Keratinocyte (primary cell): ENCODE results near the gene SQSTM1.

Source experiments
- EZH2 ChIP-seq: IDR thresholded peaks from one replicate; pipeline ENCODE4 v1.6.1; 2012; ENCODE audit warnings: inconsistent platforms, mild to moderate bottlenecking, low read length, moderate library complexity
- TF ChIP-seq, protein P1 (sequence below), 3 experiments: IDR thresholded peaks in 1 of 3; conservative IDR thresholded peaks in 1 of 3; optimal IDR thresholded peaks in 1 of 3; 2 replicates in 2 of 3; 3 replicates in 1 of 3; pipeline versions ENCODE3 to v1.5.1; 2011; ENCODE audit warnings: low read length in 3 of 3, mild to moderate bottlenecking in 3 of 3, moderate library complexity in 2 of 3, control low read depth in 1 of 3, inconsistent platforms in 1 of 3; ENCODE audit not compliant: insufficient read depth in 2 of 3; ENCODE audit errors: extremely low read depth in 1 of 3

DNA sequence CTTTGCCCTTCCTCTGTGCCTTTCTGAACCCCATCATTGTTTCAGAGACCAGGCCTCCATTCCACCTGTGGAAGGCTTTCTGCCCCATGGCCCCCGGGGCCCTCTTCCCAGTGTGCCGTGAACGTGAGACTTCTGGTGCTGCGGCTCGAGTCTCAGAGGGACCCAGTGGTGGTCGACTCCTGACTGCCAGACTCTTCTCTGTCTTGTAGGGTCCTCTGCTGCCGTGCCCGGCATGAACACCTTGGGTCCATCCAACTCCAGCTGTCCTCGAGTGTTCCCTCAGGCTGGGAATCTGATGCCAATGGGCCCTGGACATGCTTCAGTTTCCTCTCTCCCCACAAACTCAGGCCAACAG lies 47.0 kb upstream of the SQSTM1 start:
- TF ChIP-seq, protein P1, sequence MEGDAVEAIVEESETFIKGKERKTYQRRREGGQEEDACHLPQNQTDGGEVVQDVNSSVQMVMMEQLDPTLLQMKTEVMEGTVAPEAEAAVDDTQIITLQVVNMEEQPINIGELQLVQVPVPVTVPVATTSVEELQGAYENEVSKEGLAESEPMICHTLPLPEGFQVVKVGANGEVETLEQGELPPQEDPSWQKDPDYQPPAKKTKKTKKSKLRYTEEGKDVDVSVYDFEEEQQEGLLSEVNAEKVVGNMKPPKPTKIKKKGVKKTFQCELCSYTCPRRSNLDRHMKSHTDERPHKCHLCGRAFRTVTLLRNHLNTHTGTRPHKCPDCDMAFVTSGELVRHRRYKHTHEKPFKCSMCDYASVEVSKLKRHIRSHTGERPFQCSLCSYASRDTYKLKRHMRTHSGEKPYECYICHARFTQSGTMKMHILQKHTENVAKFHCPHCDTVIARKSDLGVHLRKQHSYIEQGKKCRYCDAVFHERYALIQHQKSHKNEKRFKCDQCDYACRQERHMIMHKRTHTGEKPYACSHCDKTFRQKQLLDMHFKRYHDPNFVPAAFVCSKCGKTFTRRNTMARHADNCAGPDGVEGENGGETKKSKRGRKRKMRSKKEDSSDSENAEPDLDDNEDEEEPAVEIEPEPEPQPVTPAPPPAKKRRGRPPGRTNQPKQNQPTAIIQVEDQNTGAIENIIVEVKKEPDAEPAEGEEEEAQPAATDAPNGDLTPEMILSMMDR (optimal IDR thresholded peaks at IDR 0.05 in 1 of 3, IDR thresholded peaks at IDR 0.05 in 1 of 3, conservative IDR thresholded peaks at IDR 0.05 in 1 of 3; ENCODE audit: extremely low read depth in 1 of 3, insufficient read depth in 2 of 3, low read length in 3 of 3): no peak
- no peak for TF ChIP-seq EZH2
